ENCODE results near the gene SPRED3. TPM values are rescaled to one million over a fixed set of nuclear protein-coding genes. Genes with fewer than 3 reads are reported as not detected.

SPRED3 gene
- total and polyA plus RNA-seq, 9 of the 15 experiments (the other 6 are each of a cell fraction or from before 2014, with no cell fraction given) = 0.05 to 1.3 (median 0.36) TPM

DNA sequence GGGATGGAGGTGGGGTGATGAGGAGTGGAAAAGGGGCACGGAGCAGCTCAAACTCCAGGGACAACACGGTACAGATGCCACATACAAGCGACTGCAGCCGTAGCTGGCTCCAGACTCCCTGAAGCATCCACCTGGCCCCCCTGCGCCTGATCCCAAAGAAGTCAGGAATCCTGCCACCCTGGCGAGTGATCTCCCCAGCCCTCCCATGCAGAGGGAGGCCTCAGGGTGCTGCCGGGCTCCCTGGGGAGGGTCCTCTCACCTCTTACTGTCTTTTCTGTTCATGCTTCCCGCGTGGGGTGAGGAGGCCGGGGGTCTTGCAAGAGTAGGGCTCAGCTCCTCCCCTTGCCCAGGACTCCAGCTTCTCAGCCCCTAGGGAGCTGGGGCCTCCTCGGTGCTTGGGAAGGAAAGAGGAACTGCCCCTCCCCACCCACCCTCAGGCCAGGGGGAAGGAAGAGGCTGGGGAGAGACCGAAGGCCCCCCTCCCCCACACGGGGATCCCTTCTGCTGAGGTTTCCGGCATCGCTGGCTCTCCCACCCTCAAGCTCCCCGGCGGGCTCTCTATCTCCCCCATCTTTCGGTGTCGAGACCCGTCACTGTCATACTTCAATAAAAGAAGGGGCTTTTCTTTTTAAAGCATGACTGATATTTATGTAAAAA, 37.4 kb downstream of the SPRED3 start, which contains the start of gene RASGRP4 (continued):
- no peak for TF ChIP-seq TARDBP (IDR thresholded peaks at IDR 0.05)
- TF ChIP-seq MCM3 (IDR thresholded peaks at IDR 0.05) = no peak
- no peak for TF ChIP-seq RBM15 (IDR thresholded peaks at IDR 0.05; ENCODE audit: insufficient read depth, low read length)
- TF ChIP-seq TBL1XR1 (IDR thresholded peaks at IDR 0.05; ENCODE audit: low read length in 2 of 2) = no peak
- peak; percentile 59 for TF ChIP-seq GABPA (tag; conservative IDR thresholded peaks at IDR 0.05; ENCODE audit: low read depth)
- TF ChIP-seq ZNF134 (CRISPR knock-in tag; conservative IDR thresholded peaks at IDR 0.05) = no peak
- peak; percentile 78 for TF ChIP-seq ZFX (CRISPR knock-in tag; IDR thresholded peaks at IDR 0.05)
- no peak for TF ChIP-seq NONO (IDR thresholded peaks at IDR 0.05; ENCODE audit: low read depth in 2 of 2, low read length in 1 of 2)
- TF ChIP-seq, protein P1, sequence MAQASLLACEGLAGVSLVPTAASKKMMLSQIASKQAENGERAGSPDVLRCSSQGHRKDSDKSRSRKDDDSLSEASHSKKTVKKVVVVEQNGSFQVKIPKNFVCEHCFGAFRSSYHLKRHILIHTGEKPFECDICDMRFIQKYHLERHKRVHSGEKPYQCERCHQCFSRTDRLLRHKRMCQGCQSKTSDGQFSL (CRISPR knock-in tag; IDR thresholded peaks at IDR 0.05) = peak; percentile 69
- TF ChIP-seq, protein P1 (tag; IDR thresholded peaks at IDR 0.05) = peak in 1 of 2 experiments; percentile 64; a peak in 1 of 4 replicates
- TF ChIP-seq HDAC8 (tag; IDR thresholded peaks at IDR 0.05) = no peak
- no peak for TF ChIP-seq MYNN (IDR thresholded peaks at IDR 0.05)
- no peak for TF ChIP-seq MYNN (CRISPR knock-in tag; IDR thresholded peaks at IDR 0.05)
- no peak for TF ChIP-seq ZNF146 (CRISPR knock-in tag; IDR thresholded peaks at IDR 0.05; ENCODE audit: unreplicated experiment)
- TF ChIP-seq ZBTB11 (CRISPR knock-in tag; IDR thresholded peaks at IDR 0.05) = peak in 1 of 3 experiments; percentile 78; a peak in 2 of 6 replicates
- TF ChIP-seq POLR3G (IDR thresholded peaks at IDR 0.05; ENCODE audit: extremely low read depth, insufficient read length, insufficient replicate concordance) = no peak
- no peak for TF ChIP-seq PML (IDR thresholded peaks at IDR 0.05; ENCODE audit: low read length)
- peak; percentile 53; the same call in 1 of the 2 replicates for TF ChIP-seq DPF2 (IDR thresholded peaks at IDR 0.05)
- no peak for TF ChIP-seq TAF1 (IDR thresholded peaks at IDR 0.05; ENCODE audit: control insufficient read depth, extremely low read depth, insufficient read depth, low read length, severe bottlenecking)
- no peak; the same call in 1 of the 2 replicates for TF ChIP-seq LEF1 (IDR thresholded peaks at IDR 0.05)
- TF ChIP-seq TEAD1 (CRISPR knock-in tag; IDR thresholded peaks at IDR 0.05) = no peak
- TF ChIP-seq ZNF586 (CRISPR knock-in tag; conservative IDR thresholded peaks at IDR 0.05) = no peak
